Hypothalamus (tissue), 51 donors: Measurements from ENCODE around the gene DNAJC1.

Experiments used
- DNase-seq, 51 donors: peaks; one replicate each; lab custom pipeline; 2025; lab: John Stamatoyannopoulos, UW

DNAJC1 gene

GRCh38 chr10:21964983-21965665, 38.4 kb downstream of the DNAJC1 start:
- no peak for DNase-seq

- DNase-seq, result no peak
Measured at GRCh38 chr10:21962358-21962757, 41.2 kb downstream of the DNAJC1 start.

GRCh38 chr10:21961847-21962246, 41.7 kb downstream of the DNAJC1 start:
- no peak for DNase-seq

- no peak for DNase-seq
Measured at GRCh38 chr10:21959998-21960397, 43.5 kb downstream of the DNAJC1 start.

DNA sequence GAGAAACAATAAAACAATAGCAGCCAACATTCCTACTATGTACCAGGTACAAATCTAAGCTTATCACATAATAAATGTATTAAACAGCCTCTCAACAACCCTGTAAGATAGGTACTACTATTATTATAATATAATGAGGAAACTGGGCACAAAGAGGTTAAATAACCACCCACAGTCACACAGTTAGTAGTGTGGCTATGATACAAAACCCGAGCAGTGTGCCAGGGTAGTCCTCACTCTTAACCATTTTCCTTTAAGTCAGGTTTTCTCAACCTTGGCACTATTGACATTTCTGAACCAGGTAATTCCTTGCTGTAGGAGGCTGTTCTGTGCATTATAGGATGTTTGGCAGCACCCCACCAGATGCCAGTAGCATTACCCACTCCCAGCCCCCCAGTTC, 48.8 kb downstream of the DNAJC1 start:
- no peak for DNase-seq

GRCh38 chr10:21954132-21954531, 49.4 kb downstream of the DNAJC1 start:
- DNase-seq, result no peak

DNA sequence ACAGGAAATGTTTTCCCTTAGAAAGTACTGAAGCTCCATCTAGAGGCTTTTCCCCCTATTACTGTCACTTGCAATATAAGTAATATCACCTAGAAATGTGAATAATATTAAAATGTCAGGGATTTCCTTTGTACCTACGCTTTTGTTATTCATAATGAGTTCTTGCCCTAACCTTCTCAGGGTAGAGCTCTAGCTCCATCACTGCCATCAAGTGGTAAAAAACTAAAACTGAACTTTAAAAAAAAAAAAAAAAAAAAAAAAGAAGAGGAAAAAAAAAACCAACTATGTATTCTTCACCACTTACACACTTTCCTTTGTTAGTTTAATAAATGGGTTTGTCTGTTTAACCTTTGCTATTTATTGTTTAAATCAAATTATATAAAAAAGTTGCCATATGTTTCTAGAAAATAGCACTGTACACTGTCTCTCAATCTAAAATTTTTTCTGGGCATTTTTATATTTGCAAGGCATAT, 49.9 kb downstream of the DNAJC1 start:
- DNase-seq, result no peak

GRCh38 chr10:21950566-21950965, 53.0 kb downstream of the DNAJC1 start:
- DNase-seq, result no peak

DNA sequence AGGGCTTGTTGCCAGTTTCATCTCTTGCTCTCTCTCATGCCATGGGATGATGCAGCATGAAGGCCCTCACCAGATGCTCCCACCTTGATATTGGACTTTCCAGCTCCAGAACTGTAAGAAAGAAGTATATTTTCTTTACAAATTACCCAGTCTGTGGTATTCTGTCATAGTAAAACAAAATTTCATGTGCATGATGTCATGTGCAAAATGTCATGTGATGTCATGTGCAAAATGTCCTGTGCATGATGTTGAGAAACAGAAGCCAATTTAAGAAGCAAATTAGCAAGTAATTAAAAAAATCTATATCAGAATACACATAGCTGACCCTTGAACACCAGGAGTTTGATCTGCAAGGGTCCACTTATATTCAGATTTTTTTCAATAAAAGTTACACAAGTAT, 56.6 kb downstream of the DNAJC1 start:
- no peak for DNase-seq

DNA sequence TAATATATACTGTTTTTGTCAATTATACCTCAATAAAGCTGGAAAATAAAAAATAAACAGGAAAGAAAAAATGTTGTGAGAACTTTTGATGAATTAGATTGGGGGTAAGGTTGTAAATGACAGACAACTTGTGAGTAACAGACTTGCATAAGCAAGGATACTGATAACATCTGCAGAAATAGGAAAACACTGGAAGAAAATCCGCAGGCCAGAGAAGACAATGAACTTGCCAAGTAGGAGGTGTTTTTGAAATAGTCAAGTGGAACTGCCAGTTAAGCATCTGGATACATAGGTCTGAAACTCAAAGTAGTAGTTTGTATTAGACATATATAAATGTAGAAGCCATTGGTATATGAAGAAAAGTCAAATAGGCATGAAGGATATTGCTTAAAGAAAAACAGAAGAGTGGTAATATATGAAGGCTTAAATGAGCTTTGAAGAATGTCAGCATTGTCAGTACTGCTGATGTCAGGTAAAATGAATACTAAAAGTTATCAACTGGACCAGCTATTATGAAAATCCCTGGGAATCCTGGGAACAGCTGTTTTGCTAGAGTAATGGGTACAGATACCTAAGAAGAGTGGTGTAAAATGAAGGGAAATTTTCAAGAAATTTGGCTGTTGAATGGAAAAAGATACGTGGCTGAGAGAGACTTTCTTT, 58.7 kb downstream of the DNAJC1 start:
- DNase-seq, result no peak

GRCh38 chr10:21943633-21944265, 59.8 kb downstream of the DNAJC1 start:
- DNase-seq, result no peak

DNA sequence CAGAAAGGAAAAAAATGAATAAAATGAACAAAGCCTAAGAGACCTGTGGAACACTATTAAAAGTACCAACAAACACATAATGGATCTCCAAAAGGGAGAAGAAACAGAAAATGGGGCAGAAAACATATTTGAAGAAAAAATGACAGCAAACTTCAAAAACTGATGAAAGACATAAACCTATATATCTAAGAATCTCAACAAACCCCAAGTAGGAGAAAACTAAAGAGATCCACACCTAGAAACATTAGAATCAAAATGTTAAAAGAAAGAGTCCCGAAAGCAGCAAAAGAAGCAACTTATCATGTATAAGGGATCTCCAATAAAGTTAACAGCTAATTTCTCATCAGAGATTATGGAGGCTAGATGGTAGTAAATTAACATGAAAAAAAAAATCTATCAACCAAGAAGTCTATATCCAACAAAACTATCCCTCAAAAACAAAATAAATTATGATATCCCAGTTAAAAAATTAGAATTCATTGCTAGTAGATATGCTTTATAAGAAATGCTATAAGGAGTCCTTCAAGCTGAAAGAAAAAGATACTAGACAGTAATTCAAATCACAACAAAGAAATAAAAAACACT, 68.0 kb downstream of the DNAJC1 start:
- no peak for DNase-seq

DNA sequence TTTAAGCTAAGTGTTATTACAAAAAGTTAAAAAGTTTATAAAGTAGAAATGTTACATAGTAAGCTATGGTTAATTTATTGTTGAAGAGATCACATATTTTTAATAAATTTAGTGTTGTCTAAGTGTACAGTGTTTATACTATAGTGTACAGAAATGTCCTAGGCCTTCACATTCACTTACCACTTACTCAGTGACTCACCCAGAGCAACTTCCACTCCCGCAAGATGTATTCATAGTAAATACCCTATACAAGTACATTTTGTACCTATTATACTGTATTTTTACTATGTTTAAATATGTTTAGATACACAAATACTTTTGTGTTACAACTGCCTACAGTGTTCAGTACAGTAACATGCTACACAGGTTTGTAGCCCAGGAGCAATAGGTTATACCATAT, 69.2 kb downstream of the DNAJC1 start:
- DNase-seq, result no peak

GRCh38 chr10:21929070-21929469, 74.5 kb downstream of the DNAJC1 start:
- DNase-seq, result no peak

- DNase-seq, result peak in 1 of 51 donors; percentile 1
Measured at GRCh38 chr10:21927631-21928353, 75.7 kb downstream of the DNAJC1 start.

- DNase-seq, result no peak
Measured at GRCh38 chr10:21926949-21927348, 76.6 kb downstream of the DNAJC1 start.

GRCh38 chr10:21926358-21926925, 77.1 kb downstream of the DNAJC1 start:
- no peak for DNase-seq

DNA sequence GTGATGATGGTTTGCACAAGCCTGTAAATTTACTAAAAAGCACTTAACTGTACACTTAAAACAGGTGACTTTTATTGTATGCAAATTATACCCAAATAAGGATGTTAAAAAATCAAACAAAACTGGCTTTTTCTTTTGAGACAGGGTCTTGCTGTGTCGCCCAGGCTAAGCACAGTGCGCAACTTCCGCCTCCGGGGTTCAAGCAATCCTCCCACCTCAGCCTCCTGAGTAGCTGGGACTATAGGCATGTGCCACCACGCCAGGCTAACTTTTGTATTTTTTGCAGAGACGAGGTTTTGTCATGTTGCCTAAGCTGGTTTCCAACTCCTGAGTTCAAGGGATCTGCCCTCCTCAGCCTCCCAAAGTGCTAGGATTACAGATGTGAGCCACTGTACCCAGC, 77.7 kb downstream of the DNAJC1 start:
- no peak for DNase-seq

DNA sequence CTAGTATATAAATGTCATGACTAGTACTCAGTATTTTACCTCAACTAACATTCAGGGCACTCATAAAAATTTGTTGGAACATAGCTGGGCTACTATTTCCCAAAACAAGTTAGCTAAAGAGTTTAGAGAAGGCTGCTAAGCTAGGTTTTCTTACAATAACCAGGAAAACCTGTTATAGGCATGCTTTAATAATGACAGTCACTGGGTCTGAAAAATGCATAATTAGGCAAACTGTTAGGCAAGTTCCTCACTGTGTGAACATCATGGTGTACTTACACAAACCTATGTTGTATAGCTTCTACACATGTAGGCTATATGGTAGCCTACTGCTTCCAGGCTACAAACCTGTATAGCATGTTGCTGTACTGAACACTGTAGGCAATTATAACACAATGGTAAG, 79.0 kb downstream of the DNAJC1 start:
- DNase-seq, result no peak

DNA sequence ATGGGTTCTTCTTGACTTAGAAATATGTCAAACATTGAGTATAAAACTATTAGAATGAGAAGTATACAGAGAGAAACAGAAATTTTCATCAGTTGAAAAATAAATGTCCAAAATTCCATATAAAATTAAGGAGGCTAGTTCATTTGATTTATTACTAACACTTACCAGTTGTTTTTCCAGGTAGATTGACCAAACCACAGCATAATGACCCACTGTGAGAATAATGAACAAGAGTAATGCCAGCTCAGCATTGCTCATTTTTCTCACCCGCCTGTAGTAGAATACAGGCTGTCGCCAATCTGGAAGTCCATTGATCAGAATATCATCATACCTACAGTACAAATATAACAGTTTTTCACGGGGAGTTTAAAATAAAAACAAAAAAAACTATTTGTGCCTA, 82.9 kb downstream of the DNAJC1 start:
- no peak for DNase-seq

DNA sequence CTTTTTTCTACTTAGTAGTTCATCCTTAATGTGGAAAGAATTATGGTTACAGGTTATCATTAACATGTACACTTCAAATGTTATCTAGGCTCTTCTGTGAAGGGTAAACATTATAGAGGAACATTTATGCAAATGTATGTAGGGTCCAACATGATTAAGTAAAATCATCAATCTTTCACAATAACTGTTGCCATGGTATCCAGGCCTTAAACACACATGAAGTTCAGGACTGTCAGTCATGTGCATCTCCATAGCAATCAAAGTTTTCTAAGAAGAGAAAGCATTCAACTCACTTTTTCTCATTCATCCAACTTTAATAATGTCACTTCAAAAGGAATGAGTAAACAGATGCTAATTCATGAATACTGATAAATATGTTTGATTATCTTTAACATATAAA, 83.6 kb downstream of the DNAJC1 start:
- no peak for DNase-seq
